ENCODE data around the gene GXYLT1.

DNA sequence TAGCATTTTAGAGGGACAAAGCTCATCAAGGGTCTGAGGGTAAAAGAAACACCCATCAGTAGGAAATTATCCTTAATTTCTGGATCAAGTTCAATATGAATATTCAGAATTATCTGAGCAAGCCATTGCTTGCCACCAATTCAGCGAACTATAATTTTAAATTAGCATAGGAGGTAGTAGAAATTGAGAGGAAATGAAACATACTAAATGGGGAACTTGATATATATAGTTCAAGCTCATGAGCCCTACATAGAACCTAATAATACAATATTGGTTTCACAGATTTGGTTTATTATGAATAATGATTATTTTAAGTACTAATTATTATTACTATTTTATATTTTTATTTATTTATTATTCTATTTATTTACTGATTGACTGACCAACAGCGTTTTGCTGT is 42.1 kb upstream of the GXYLT1 start:
- TF ChIP-seq, protein P1, sequence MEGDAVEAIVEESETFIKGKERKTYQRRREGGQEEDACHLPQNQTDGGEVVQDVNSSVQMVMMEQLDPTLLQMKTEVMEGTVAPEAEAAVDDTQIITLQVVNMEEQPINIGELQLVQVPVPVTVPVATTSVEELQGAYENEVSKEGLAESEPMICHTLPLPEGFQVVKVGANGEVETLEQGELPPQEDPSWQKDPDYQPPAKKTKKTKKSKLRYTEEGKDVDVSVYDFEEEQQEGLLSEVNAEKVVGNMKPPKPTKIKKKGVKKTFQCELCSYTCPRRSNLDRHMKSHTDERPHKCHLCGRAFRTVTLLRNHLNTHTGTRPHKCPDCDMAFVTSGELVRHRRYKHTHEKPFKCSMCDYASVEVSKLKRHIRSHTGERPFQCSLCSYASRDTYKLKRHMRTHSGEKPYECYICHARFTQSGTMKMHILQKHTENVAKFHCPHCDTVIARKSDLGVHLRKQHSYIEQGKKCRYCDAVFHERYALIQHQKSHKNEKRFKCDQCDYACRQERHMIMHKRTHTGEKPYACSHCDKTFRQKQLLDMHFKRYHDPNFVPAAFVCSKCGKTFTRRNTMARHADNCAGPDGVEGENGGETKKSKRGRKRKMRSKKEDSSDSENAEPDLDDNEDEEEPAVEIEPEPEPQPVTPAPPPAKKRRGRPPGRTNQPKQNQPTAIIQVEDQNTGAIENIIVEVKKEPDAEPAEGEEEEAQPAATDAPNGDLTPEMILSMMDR (IDR thresholded peaks at IDR 0.05): no peak
- TF ChIP-seq POLR2A (IDR thresholded peaks at IDR 0.05): no peak
- TF ChIP-seq EP300 (IDR thresholded peaks at IDR 0.05): no peak

Data from tibial nerve (tissue), 4 donors.